ENCODE measurements around the gene COL4A3.

Gene COL4A3

DNA sequence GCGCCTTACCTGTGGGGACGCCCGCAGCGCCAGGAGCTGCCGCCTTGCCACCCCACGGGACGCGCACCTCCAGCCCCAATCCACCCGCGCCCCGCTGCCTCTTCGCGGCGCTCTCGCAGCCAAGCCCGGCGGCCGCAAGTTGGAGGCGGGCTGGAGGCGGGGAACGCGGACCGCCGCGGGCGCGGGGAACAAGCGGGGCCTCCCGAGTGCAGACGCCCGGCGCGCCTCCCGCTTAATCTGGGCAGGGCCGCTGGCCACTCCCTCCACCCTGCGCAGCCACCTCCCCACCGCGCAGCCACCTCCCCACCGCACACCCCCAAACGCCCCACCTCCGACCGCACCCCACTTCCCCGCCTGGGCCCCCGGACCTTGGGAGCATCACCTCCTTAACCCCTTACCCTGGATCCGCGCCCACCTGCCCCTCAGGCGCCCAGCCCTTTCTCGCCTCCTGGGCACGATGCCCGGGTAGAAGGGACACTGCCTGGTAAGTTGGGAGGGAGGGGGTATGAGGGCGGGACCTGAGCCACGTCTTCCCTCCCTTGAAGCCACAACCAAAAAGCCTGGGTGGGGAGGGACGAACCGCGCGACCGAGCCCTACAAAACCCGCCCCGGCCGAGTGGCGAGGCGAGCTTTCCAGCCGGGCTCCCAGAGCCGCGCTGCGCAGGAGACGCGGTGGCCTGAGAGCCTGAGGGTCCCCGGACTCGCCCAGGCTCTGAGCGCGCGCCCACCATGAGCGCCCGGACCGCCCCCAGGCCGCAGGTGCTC is at the start of gene COL4A3, which contains the start of gene COL4A4:
COL4A3 (plus strand) TSS at position 627 of the 765 bp plus-strand sequence; CDS start at position 730, 103 bp downstream.
COL4A4 (minus strand) TSS at position 208 of the 765 bp plus-strand sequence. CDS start 16,722 bp downstream, outside the sequence.
- DNase-seq: no peak

GRCh38 chr2:227115761-227116160 is 48.7 kb upstream of the COL4A3 start:
- DNase-seq: no peak

GRCh38 chr2:227117027-227117426 is 47.4 kb upstream of the COL4A3 start:
- DNase-seq: no peak

- DNase-seq: no peak
Observed at GRCh38 chr2:227117852-227118251, 46.6 kb upstream of the COL4A3 start.

GRCh38 chr2:227118353-227118752 is 46.1 kb upstream of the COL4A3 start:
- no peak for DNase-seq

DNA sequence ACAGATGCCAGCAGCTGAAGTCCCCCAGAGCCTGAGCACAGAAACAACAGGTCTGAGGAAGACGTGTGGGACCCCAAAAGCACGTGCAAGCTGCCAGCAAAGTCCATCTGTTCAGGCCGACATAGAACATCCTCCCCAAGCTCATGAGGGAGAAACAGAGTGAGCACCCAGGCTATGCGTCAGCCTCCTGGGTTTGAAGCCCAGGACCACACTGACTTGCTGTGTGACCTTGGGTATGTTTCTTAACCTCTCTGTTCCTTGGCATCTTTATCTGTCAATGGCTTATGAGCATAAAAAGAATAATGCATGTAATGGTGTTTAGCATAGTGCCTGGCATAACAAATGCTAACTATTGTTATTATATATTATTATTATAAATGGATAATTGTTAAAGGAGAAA is 40.7 kb upstream of the COL4A3 start:
- DNase-seq: no peak

- DNase-seq: no peak
Observed at GRCh38 chr2:227124811-227125210, 39.6 kb upstream of the COL4A3 start.

- DNase-seq: no peak
Observed at GRCh38 chr2:227125506-227125905, 38.9 kb upstream of the COL4A3 start.

DNA sequence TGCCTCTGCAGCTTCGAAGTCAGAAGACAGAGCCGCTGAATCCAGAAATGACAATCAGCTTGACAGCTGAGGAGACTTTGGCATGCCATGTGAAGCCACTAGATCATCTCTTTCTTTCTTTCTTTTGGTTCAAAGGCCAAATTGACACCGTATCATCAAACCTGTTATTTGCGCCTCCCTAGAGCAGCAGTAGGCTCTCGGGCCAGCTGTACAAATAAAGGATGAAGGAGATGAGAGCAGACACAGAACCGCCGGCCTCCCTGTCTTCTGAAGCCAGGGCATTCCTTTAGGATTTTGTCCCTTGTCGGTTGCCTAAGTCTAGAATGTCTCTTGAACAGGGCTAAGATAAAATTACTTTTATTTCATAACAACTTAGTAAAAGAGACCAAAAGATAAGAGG is 37.2 kb upstream of the COL4A3 start:
- DNase-seq: no peak

DNA sequence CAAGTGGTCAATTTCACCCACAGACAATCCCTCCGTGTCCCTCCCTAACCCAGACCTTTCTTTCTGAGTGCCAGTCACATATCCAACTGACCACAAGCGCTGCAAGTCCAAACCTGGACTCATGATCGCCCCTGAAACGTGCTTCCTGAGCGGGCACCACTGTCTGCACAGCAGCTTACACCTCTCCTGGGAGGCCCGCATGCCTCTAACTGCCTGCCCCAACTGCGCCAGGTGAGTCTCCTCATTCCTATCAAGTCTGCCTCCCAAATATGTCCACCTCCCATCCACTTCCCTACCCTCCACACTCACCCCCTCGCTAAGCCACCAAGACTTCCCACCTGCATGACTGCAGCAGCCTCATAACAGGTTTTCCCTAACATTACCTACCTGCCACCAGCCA is 33.8 kb upstream of the COL4A3 start:
- DNase-seq: no peak

GRCh38 chr2:227132986-227133385 is 31.4 kb upstream of the COL4A3 start:
- no peak for DNase-seq

GRCh38 chr2:227134591-227134990 is 29.8 kb upstream of the COL4A3 start:
- no peak for DNase-seq

DNA sequence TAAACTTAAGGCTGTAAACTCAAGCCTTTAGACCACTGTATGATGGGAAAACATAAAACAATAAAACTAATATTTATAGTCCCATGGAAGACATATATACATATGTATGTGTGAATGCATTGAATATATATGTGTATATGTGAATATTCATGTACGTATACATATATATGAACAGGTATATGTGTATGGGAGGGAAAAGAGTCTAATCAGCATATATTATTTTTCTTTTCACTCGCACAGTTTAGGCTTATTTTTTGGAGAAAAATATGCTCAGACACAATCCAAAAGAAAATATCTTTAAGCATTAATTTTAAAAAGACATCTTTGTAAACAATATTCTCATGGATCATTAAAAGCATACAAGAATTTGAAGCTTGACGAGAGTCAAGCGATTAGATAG is 23.1 kb upstream of the COL4A3 start:
- no peak for DNase-seq

DNA sequence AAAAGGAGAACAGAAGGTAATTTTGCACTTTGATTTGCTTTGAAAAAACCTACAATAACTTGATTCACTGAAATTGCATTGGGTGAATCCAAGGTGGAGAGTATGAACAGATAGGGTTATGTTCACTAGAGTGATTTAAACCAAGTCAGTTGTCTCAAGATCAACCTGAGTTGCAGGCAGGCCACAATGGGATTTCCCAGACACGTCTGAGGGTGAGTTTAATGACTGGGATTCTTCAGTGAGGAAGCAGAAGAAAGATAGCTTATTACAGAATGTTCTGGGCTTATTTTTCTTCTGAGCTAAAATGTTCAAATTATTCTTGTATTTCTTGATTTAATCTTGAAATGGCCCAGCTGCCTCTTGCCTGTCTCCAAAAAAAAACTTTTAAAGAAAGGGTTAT is 20.5 kb upstream of the COL4A3 start:
- DNase-seq: no peak

GRCh38 chr2:227146456-227146855 is 18.0 kb upstream of the COL4A3 start:
- no peak for DNase-seq

- DNase-seq: no peak
Observed at GRCh38 chr2:227147023-227147422, 17.4 kb upstream of the COL4A3 start.

GRCh38 chr2:227148106-227148505 is 16.3 kb upstream of the COL4A3 start:
- no peak for DNase-seq

DNA sequence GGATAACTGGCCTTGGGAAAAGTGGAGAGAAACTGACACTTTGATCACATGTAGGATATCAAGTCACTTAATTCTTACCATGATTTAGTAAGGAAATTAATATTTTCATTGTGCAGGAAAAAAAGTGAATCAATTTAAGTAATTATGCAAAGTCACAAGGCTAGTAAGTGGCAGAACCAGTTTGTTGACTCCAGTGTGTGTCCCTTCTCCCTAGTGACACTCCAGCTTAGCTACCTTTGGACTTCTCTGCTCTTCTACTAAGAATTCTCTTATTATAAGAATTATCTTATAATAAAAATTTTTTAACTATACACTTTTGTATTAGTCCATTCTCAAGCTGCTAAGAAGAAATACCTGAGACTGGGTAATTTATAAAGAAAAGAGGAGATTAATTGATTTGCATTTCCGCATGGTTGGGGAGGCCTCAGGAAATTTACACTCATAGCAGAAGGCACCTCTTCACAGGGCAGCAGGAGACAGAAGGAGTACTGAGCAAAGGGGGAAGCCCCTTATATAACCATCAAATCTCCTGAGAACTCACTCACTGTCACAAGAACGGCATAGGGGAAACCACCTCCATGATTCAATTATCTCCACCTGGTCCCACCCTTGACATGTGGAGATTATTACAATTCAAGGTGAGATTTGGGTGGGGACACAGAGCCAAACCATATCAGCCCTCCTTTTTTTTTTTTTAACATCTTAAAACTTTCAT is 14.0 kb upstream of the COL4A3 start:
- no peak for DNase-seq

- no peak for DNase-seq
Observed at GRCh38 chr2:227152093-227152766, 12.2 kb upstream of the COL4A3 start.

DNA sequence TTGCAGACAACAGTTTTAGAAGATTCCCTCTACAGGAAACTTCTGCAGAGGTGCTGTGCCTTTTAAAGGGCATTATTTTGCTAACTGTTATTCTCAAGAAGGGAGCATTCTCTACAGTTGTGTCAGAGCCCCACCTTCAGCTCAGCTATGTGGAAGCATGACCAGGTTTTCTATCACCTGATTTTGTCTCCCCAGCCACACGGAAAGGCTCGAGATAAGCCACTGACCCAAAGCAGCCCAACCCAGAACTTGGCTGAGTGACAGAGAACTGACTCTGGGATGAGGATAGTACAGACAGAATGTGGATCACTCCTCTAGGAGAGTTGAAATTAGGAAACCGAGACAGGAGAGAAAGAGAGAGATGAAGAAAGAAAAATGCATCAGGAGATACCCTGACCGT is 11.1 kb upstream of the COL4A3 start:
- no peak for DNase-seq

DNA sequence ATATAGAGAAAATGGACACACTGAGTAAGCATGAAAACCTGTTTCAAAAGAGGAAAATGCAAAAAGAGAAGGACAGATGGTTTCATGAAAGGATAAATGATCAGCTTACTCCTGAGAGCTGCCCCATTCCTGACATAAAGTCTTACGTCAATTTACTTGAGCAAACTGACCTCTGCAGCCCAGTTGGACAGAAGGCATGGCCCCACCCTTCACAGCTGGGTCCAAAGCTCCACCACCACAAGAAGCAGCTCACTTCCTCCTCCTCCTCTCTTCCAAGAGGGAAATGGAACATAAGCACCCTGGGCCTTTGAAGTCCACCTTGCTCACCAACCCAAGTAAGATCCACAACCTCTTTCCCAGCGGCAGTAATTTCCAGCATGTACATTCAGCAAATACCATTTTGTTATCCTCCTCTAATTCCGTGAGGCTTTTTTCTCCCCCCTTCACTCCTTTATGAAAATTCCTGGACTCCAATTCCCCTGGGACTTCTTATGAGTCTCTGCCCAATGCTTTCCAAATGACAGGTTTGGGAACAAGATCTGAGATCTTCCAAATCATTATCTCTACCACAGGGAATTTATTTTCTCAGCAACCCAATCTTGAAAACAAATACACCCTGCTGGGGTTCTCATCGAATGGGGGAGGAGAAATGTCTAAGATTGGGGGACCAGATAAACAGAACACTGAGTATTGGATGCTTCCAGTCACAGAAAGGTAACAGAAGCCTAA is 10.5 kb upstream of the COL4A3 start:
- no peak for DNase-seq

DNA sequence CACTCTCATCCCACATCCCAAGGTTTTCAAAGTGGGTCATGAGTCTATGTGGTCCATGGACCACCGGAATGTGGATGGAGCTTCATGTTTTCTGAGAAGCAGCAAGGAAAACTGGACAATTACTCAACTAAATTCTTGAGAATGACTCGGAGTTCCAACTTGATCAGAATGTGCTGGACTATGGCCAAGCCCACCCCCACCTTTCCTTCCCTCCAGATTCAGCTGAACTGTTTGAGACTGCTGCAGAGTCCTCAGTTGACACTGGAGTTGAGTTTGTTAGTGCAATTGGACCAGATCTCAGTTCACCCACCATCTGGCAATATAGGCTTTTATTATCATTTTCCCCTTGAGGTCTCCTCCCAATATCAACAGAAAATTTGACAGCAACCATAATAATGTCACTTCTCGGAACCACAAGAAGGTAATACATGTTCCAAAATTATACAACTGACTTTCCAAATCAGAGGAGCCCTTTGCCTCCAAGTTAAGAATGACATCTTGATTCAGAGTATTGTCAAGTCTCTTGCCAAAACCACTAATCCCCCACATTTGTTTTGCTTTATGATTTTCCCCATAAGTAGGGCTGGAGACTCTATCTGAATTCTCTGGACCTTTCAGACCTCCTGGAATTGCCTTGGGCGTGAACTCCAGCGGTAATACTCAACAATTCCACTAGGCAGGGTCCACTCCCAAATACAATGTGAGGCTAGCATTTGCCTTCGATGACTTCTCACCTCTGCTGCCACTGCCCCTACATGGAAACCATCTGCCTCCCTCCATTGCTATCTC is 9.2 kb upstream of the COL4A3 start:
- no peak for DNase-seq
